AG09319 (cell line): ENCODE results near the gene CMTM8.

ENCODE experiments used
- DNase-seq: peaks from one replicate; pipeline ENCODE4 v3.0.0-alpha.2; 2010; ENCODE audit warnings: low read depth; ENCODE audit errors: extremely low read depth
- CTCF ChIP-seq: IDR thresholded peaks from 2 replicates; pipeline ENCODE4 v1.5.1; 2011; ENCODE audit warnings: low read depth, mild to moderate bottlenecking, inconsistent platforms, low read length, moderate library complexity

The CMTM8 gene

GRCh38 chr3:32305361-32305876, 66.9 kb downstream of the CMTM8 start:
- TF ChIP-seq CTCF: no peak
- no peak for DNase-seq

GRCh38 chr3:32306072-32306471, 67.6 kb downstream of the CMTM8 start:
- DNase-seq: no peak
- no peak for TF ChIP-seq CTCF

- no peak for DNase-seq
- no peak for TF ChIP-seq CTCF
These were observed 69.1 kb downstream of the CMTM8 start for GRCh38 chr3:32307591-32307990.

- no peak for DNase-seq
- TF ChIP-seq CTCF: no peak
These were observed 69.9 kb downstream of the CMTM8 start for GRCh38 chr3:32308378-32308777.

- no peak for TF ChIP-seq CTCF
- no peak for DNase-seq
These were observed 71.3 kb downstream of the CMTM8 start for GRCh38 chr3:32309654-32310242.

- no peak for DNase-seq
- no peak for TF ChIP-seq CTCF
These were observed 71.9 kb downstream of the CMTM8 start for GRCh38 chr3:32310336-32310735.

- DNase-seq: no peak
- TF ChIP-seq CTCF: no peak
These were observed 72.7 kb downstream of the CMTM8 start for GRCh38 chr3:32310918-32311839.
